WI38 (cell line): ENCODE results near the gene PTPRT.

Source experiments
- H3K4me3 ChIP-seq: 2 replicates; pipeline ENCODE4 v1.5.1; 2011; ENCODE audit warnings: low read depth, mild to moderate bottlenecking, control low read depth, low read length
- TF ChIP-seq, protein P1 (sequence below): IDR thresholded peaks from 2 replicates; pipeline ENCODE4 v1.5.1; 2012; ENCODE audit warnings: low read depth, mild to moderate bottlenecking, control low read depth, low read length

Gene PTPRT

DNA sequence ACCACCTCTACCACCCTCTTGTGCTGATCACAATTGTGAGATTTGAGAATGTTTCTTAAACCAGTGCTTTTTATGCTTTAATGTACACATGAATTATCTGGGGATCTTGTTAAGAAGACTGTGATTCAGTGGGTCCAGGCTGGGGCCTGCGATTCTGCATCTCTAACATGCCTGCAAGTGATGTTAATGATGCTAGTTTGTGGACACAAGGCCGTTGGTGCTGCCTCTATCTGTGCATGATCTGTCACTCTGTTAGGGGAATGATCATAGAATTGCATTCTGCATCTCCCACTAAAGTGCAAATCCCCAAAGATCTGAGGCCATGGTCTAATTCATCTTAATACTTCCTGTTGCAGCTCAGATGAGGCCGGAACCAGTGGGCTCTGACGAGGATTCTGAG, 746.5 kb downstream of the PTPRT start:
- TF ChIP-seq, protein P1, sequence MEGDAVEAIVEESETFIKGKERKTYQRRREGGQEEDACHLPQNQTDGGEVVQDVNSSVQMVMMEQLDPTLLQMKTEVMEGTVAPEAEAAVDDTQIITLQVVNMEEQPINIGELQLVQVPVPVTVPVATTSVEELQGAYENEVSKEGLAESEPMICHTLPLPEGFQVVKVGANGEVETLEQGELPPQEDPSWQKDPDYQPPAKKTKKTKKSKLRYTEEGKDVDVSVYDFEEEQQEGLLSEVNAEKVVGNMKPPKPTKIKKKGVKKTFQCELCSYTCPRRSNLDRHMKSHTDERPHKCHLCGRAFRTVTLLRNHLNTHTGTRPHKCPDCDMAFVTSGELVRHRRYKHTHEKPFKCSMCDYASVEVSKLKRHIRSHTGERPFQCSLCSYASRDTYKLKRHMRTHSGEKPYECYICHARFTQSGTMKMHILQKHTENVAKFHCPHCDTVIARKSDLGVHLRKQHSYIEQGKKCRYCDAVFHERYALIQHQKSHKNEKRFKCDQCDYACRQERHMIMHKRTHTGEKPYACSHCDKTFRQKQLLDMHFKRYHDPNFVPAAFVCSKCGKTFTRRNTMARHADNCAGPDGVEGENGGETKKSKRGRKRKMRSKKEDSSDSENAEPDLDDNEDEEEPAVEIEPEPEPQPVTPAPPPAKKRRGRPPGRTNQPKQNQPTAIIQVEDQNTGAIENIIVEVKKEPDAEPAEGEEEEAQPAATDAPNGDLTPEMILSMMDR: no peak
- no peak overlapping the region for H3K4me3 ChIP-seq

DNA sequence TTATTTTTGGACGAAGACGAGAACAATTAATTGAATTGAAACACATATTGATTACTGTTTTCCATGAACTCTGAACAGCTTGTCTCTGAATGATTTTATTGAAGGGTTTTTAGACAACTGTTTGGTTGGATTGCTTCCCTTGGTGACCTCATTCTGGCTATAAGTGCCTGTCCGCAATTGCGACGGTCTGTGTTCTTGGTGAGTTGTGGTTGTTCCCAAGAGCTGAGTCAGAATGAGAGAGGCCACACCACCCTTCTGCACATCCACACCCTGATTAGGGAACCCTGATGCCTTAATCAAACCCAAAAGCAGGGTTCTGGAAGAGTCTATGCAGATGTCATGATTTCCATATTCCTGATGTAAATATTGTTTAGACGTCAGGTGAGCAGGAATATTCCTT, 747.0 kb downstream of the PTPRT start:
- TF ChIP-seq, protein P1: no peak
- H3K4me3 ChIP-seq: no peak overlapping the region

DNA sequence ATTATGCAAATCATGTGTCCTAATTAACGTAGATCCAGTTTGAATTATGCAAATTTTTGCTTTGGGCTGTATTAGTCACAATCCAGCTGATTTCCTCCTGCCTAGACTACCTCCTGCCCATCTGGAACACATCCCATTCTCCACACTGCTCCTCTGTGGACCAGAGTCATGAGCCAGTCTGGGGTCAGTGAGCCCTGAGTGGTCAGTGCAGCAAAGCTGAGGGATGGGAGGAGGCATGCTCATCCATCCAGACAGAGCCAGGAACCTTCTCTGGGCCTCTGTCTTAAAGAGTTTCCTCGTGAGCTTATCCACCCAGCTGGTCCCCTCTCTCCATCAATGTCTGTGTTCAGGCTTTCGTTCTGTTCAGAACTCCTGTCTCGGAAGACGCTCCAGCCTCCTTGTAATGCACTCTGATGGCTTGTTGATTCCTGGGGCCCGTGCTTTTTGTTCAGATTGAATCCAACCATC, 747.8 kb downstream of the PTPRT start:
- H3K4me3 ChIP-seq: no peak overlapping the region
- TF ChIP-seq, protein P1: no peak

DNA sequence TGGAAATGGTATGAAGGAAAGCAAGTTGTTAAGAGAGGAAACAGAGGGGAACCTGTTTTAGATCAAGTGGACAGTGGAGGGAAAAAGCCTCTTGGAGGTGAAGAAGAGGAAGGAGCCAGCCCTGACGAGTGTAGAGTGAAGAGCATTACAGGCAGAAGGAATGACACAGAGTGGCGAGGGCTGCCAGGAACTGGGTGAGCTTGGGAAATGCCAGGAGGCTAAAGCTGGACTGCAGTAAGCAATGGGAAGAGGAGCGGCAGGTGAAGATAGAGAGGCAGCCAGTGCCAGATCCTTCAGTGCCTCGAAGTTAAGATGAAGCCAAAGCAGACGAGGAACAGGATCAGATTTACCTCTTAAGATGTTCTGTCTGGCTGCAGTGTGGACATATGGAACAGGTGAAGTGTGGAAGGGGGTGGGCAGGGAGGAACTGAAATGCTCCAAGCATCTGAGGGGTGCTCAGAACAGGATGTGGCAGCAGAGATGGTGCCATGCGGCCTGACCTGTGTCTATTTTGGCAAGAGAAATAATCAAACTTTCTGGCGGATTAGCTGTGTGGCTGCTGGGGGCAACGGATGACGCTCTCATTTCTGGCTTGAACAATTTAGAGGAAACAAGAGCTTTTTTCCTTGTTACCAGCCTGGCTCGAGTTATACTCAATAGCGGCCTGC, 748.4 kb downstream of the PTPRT start:
- no peak overlapping the region for H3K4me3 ChIP-seq
- TF ChIP-seq, protein P1: no peak

DNA sequence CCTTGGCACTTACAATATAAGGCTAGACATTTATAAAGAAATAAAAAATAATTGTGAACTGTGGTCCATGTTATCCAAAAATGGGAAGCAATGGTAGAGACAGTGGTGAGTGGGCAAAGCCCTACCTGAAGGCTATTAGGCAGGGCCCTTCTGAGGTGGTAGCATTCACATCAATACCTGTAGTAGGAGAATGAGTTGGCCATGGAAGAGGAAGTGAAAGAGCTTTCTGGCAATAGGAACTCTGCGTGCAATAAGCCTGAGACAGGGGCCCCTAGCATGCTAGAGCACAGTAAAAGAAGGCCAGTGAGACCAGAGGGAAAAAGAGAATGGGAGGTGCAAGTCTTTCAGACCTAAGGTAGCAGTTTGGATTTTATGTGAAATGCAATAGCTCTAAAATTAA, 754.5 kb downstream of the PTPRT start:
- TF ChIP-seq, protein P1: no peak
- H3K4me3 ChIP-seq: no peak overlapping the region

DNA sequence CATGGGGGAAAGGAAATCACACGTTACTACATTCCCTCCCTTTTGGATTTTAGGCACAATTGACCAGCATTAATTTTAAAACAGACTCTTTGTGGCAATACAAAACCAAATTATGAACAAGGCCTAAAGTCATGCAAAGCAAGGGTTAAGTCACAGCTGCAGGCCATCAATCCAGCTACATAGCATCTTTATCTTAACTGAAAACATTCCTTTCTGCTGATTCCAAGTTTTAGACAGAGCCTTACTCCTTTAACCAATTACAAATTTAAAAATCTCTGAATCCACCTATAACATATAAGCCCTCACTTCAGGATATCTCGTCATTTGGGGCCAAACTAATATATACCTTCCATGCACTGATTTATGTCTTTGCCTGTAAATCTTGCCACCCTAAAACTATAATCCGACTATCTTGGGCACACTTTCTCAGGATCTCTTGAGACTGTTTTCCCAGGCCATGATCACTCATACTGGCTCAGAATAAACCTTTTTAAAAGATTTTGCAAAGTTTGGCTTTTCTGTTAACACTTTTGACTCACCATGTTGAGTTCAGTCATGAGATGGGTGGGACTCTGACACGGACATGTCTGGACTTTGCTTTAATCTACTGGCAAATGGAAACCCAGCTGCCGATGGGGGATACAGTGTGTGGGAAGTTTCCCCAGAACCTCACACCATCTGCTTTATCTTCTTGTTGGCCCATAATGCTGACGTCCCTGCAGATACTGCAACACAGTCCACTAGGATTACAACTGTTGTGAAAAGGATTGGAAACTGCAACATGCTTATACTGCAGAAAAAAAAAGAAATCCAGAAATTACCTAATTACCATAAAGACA, 757.0 kb downstream of the PTPRT start:
- no peak overlapping the region for H3K4me3 ChIP-seq
- TF ChIP-seq, protein P1: no peak

DNA sequence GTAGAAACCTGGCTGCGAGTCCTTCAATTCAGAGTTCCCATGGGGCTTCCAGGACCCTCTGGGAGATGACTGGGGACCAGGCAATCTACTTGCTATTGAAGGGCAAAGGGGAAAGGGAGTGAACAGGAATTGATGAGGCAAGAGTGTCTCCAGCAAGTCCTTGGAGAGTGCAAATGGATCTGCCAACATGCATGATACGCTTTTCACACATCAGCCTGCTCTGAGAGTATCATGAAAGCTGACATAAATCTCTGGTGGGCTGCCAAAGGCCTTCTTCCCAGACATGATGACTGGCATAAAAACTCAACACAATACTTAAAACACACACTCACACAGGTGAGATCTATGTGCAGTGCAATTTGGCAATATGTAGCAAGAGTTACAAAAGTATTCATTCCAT, 759.1 kb downstream of the PTPRT start:
- TF ChIP-seq, protein P1: no peak
- no peak overlapping the region for H3K4me3 ChIP-seq
